Stimulated activated CD4-positive, alpha-beta T cell treated with anti-CD3 and anti-CD28 coated beads, Interleukin-15, amount 100 ng/mL, for 1 hour (primary cell): ENCODE data around the gene WHRN.

Source experiments
- DNase-seq, 2 donors: peaks; one replicate each; pipeline ENCODE4 v3.0.0-alpha.2; 2020; ENCODE audit warnings: low read depth in 1 of 2, low spot score in 1 of 2

The WHRN gene

DNA sequence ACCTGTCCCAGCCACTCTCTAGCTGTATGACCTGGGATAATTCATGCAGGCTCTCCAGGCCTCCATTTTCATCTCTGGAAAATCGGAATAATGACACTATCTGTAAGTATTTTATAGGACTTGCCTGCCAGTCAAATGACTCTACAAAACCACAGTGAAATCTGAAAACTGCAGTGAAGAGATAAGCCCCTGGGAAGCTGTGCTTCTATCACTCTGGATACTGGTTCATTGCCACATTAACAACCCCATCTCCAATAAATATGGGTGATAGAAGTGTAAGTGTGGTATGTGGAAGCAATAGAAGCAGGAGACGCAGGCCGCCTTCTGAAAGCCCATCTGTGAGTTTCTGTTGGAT lies 31.8 kb downstream of the WHRN start:
- DNase-seq, result no peak

DNA sequence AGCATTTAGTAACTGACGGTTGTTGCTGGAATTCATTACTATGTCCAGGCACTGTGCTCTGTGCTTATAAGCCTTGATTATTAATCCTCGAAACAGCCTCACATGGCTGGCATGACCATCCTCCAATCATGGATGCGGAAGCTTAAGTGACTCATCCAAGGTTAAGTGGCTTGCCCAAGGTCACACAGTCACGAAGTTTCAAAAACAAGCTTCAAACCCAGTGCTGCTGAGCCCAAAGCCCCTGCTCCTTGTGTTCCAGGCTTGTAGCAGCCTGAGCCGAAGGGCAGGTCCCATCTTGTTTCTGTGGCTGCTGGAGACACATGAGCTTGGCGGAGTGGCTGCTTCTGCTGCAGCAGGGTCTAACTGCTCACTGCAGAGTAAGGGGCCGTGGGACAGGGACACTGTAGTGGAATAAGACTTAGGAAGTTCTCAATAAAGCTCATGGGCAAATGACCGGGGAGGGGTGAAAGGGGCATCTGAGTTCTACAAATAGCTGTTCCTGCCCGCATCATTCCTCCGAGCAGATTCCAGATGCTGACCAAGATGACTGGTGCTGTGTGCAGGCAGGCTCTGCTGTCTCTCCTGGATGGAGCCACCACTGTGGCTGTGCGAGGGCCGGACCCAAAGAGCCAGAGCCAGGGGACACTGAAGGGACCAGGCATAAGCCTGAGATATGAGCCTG lies 32.4 kb downstream of the WHRN start:
- no peak for DNase-seq

DNA sequence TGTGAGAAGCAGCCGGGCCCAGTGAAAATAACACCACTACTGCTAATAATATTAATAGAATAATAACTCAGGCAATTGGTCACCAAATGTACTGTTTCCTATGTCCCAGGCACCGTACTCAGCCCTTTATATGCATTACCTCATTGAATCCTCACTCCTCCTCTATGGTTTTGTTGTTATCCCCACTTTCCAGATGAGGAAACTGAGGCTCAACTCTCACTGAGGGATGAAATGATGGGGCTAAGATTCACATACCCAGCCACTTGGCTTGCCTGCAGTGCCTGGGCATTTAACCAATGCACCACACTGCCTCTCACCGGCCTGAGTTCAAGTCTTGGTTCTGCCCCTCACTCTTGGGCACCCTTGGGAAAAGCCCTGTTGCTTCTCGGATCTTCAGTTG lies 34.1 kb downstream of the WHRN start:
- DNase-seq, result no peak

DNA sequence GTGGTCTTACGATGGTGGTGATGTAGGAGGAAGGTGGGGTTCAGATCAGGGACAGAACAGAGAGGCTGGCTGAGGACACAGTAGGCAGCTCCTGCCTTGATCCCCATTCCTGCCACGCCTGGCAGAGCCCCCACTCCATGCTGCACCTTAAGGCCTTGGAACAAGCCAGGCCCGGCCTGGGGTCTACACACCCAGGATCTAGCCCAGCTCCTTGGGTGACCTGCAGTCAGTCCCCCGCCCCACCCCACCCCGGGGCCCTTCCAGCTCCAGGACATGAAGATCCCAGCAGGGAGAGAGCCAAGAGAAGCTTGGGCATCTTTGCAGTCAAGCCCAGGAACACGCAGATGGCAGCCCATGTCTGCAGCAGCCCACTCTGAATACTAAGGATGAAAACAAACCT lies 34.7 kb downstream of the WHRN start:
- DNase-seq, result no peak

DNA sequence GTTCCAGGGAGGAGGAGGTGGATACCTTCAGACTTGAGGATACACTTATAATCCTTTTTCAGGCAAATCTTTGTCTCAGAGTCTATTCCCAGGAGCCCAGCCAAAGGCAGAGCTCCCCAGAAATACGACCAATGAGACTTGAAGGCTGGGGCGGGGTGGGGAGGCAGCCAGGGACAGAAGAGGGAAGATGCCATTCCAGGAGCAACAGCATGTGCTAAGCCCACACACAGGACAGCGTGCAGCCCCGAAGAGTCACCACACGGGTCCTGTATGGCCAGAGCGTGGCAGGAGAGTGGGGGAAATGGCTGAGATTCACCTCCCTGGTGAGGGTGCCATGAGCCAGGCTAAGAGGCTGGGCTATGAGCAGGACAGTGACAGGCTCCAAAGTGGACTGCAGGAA lies 35.2 kb downstream of the WHRN start:
- no peak for DNase-seq

DNA sequence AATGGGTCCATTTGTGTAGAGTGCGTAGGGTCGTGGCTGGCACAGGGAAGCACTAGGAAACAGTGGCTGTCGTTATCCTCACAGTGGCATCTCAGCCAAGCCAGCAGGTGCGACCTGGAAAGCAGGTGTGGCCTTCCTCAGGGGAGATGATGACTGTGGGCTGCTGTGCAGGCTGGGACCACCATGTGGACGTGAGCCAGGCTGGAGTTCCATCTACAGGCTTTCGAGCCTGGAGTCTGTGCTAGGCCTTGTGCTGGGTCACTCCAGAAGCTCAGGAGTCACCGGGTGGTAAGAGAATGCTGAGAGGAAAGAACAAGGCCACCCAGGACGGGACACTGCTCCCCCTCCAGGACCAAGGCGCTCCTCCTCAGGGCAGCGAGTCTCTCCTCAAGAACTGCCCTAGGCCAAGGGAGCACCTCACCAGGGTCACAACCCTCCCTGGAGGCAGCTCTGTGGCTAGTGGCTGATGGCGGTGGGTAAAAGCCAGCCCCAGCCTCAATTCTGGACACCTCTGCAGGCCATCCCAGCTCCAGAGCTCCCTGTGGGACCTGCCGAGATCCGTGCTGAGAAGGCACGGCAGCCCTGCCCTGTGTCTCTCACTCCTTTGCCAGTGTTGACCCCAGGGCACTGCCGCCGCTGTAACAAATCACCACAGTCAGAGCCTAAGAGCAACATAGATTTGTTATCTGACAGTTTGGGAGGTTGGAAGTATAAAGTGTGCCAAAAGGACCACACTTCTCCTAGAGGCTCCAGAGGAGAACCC lies 36.0 kb downstream of the WHRN start:
- DNase-seq, result no peak

DNA sequence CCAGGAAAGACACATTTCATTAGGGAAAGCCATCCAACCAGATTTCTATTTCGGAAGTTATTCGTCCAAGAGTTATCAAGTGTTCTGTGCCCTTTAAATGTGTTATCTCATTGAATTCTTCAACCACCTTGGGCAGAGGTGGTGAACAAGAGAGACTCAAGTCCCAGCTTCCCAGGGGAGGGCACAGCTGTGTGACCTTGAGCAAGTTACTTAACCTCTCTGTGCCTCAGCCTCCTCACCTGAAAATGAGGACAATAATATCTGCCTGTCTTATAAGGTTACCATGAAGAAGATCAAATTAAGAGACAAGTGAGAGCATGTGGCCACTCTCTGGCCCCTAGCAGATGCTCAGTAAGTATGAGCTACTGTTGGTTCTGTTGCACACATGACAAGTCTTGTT lies 37.4 kb downstream of the WHRN start:
- DNase-seq, result no peak

DNA sequence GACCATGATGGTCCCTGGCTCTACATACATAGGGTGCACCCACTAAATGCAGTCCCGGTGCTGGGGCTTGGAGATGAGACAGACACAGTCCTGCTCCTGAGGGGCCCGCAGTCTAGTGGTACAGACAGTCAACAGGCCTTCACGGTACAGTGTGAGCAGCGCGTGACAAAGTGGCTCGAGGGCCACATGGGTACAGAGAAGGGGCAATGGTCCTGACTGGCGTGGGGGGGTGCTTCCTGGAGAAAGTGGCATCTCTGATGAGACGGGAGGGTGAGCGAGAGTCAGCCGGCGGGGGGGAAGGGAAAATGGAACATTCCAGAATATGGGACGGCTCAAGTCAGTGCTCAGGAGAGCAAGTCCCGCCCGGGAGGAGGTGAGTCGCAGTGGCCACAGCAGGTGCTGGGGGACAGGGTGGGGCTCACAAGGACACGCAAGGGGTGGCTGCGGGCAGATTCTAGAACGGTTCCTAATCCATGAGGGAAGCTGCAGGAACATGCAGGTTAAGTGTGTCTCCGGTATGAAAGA lies 38.0 kb downstream of the WHRN start:
- no peak for DNase-seq

DNA sequence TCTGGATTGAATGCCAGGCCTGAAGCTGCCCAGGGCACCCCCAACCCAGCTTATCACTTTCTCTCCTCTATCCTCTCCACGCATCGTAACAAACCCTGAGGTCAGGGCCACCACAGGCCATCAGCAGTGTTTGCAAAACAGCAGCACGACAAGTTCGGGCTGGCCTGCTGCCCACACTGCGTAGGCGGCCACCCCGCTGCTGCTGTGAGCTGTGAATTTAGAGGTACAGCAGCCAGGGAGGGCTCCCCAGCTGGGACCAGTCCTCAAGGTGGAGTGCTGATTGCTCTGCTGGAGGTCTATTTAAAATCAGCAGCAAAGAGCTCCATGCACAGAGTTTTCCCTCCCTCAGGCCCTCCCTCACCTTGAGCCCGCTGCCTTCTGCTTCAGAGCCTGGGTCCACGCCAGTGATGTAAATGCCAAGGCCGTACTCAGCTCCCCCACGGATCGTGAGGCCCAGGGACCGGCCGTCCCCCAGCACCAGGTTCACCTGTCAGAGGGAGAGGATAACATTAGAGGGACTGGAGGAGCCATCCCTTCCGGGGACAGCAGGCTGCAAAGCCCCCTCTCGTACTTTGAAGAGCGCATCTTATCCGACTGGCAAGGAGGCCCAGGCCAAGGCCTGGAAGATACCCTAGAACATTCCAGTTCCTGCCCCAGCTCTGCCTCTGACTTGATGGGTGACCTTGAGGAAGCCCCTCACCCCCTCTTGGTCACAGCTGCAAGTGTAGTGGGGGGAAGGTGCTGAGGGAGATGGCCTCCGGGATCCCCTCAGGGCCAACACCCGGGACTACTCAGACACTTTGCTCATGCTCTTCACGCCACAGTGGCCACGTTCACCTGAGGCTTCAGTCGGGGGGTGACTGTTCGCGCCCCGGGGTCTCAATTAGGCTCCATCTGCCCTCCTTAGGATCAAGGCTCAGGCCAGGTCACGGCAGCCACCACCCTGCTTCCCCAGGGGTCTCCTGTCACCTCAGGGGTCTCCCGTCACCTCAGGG lies 39.1 kb downstream of the WHRN start:
- no peak for DNase-seq

DNA sequence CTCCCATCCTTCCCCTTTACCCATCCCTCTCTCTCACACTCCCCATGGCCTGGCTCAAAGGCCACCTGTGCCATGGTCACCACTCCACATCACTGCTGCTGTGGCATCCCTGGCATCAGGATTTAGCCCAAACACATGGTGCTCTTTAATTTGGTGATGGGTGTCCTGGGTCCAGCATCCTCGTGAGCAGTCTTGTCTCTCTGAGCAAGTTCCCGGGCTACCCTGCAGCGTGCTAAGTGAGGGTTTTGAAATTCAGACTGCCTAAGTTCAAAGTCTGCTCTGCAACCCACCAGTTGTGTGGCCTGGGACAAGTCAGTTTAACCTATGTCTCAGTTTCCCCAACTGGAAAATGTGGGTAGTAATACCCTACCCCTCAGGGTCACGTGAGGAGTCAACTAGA lies 39.9 kb downstream of the WHRN start:
- DNase-seq, result no peak

DNA sequence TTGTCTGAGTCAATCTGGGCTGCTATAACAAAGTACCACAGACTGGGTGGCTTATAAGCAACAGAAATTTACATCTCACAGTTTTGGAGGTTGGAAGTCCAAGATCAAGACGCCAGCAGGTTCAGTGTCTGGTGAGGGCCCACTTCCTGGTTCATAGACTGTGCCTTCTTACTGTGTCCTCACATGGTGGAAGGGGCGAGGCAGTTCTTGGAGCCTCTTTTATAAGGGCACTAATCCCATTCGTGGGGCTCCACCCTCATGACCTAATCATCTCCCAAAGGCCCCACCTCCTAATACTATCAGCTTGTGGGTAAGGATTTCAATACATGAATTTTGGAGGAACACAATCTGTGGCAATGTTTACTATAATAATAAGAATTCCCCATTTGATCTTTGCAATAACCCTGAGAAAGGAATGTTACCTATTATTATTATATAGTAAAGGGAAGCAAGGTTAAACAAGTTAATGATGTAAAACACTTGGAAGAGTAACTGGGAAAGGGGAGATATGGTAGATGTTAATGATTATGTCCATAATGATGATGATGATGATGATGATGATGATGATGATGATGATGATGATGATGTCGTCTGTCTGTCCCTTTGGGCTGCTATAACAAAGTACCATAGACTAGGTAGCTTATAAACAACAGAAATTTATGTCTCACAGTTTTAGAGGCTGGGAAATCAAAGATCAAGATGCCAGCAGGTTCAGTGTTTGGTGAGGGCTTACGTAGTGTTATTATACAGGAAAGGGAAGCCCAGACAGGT lies 40.8 kb downstream of the WHRN start:
- no peak for DNase-seq

DNA sequence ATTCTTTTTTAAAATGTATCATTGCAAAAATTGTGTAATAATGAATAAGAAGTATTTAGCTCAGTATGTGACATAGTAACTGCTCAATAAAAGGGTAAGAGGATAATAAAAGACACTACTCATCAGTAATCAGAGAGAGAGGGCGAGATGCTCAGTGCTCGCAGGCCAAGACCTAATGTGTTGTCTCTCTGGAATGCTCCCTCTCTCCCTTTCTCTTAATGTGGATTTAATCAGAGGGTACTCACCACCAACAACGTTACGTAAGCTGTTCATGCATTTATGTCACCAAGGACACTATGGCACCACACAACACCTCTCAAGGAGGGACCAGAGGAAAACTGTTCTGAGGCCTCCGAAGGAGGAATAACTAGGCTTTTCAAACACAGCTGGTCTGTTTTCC lies 42.5 kb downstream of the WHRN start:
- DNase-seq, result no peak

DNA sequence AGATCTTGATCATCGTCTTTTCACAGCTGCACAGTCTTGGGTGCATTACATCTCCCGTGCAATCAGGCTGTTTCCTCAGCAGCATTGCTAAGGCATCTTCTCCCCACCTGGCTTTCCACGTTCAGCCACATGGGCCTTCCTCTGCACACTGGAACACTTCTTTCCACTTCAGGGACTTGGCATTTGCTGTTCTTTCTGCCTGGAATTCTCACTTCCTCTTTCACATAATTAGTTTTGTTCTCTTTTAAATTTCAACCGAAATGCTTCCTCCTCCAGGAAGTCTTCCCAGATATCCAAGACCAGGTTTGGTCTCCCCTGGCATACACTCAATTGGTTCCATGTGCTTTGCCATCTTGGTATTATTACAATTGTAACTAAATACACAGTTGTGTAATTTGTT lies 43.8 kb downstream of the WHRN start:
- DNase-seq, result no peak

DNA sequence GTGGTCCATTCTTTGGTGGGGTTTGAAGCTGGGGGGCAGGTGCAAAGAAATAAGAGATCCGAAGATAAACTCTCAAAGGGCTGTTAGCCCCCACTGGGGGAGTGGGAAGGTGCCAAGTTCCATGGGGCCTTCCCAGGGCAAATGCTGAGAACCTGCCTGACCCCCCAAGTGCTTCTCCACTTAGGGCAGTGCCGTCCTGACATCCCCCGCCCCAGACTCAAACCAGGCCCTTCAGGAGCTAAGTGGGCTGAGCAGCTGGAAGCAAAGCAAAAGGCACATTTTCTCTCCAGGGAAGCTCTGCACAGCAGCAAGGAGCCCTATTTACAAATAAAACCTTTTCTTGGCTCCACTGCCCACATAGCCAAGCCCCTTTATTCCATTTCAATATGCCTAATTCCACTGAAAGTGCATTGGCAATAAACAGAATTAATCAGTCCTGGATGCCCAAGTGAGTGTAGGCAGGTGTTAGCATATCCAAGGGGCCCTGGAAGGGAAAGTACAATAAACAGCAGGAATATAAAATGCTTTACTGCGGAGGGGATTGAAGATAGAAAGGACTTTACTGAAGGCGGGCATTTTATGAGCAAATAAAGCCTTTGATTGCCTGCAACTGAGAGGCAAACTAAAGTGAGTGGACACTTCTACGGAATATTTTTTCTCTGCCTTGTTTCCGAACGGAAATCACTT lies 44.6 kb downstream of the WHRN start:
- DNase-seq, result no peak

DNA sequence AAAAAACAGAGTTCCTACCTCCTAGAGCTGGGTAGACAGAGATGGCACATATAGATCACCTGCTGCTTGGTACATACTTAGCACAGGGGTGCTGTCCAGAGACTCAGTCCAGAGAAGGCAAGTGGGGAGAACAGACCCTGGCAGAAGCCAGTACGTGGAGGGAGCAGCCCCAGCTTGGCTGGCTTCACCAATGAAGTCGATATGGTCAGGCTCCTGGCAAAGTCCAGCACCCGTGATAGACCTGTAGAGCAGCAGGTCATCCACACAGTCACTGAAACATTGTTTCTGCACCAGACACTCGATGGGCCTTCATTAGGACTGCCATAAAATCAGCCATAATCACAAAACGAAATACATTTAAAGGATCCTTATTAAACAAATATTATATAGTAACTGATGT lies 45.8 kb downstream of the WHRN start:
- DNase-seq, result no peak

DNA sequence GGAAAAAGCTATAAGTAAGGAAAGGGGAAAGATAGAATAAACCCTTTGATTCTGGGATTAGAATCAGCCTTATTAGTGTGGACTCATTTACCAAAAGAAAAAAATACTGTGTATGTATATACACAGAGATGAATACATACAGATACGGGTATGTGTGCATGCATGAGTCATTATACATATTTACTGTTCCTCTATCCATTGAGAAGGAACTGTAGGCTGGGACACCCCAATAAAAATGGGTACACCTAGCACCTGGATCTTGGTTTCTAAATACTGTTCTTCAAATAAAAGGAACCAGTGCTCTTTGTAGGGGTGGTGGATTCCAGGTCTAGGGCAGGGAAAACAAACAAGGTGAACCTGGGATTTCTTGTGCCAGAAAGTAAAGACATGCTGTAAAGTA lies 48.3 kb downstream of the WHRN start:
- DNase-seq, result no peak

DNA sequence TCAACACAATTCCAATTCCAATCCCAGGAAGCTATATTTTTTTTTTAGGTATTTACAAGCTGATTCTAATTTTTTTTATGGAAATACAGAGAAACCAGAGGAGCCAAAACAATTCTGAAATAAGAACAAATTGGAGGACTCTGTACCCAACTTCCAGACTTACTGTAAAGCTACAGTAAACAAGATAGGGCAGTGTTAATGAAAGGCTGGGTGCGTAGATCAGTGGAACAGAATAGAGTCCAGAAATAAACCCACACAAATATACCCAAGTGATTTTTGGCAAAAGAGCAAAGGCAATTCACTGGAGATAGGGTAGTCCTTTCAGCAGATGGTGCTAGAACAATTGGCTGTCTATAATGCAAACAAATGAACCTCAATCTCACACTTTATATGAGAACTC lies 50.6 kb downstream of the WHRN start:
- DNase-seq, result no peak

DNA sequence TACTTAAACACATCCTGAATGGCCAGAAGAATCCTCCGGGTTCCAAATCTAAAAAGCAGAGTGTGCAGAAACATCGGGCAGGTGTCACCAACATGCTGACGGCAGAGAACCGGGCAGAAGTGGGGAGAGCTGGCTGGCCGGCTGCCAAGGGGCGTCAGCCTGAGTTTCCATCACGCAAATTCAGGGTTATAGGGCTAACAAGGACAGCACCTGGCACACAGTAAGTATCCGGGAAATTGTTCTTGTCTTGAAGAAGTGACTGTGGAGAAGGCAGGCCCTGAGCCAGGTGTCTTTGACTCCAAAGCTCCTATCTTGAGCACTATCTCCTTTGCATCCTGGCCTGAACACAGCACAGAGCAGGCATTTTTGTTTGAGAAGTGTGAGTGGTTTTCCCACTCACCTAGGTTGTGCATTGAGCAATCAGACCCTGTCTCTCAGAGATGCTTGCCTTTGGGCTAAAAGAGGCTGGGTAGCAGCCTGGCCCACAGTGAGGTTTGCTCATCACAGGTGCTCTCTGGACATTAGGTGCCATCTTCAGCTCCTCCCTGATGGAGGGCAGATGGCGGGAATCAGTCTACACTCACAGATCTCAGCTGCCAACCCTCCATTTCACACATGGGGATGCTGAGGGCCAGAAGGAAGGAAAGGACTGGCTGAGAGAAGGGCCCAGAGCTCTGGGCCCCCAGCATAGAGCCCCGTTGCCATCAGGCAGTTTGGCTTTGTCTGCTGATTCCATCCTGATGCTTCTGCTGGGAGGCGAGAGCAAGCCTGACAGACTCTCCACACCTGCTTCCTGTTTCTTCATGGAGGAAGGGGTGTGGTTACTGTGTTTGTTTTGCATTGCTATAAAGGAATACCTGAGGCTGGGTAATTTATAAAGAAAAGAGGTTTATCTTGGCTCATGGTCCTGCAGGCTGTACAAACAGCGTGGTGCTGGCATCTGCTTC lies 52.8 kb downstream of the WHRN start:
- DNase-seq, result no peak

DNA sequence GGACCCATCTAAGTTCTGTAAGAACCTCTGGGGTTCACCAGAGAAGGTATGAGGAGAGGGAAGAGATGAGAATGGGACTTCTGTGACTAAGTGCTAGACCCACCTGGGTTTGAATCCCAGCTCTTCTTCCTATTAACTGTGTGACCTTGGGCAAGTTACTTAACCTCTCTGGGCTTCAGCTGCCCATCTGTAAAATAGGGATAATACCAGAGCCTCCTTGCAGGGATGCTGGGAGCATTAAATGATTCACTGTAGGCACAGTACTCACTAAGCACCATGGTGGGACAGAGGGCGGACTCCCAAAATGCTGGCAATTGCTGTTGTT lies 53.6 kb downstream of the WHRN start:
- no peak for DNase-seq
